AG08395 (cell line): ENCODE data around the gene FRAS1.

ENCODE experiments used
- DNase-seq: peaks from one replicate; pipeline ENCODE4 v3.0.0; 2012; ENCODE audit warnings: mixed read lengths, low spot score

FRAS1 gene

GRCh38 chr4:78584863-78585547, 527.9 kb downstream of the FRAS1 start:
- no peak for DNase-seq

- peak; percentile 29 for DNase-seq
Observed at GRCh38 chr4:78585633-78586032, 528.5 kb downstream of the FRAS1 start.

GRCh38 chr4:78588894-78589545, 531.9 kb downstream of the FRAS1 start:
- no peak for DNase-seq

GRCh38 chr4:78591404-78591803, 534.3 kb downstream of the FRAS1 start:
- no peak for DNase-seq

GRCh38 chr4:78592088-78592783, 535.1 kb downstream of the FRAS1 start:
- no peak for DNase-seq
